RWPE2 (cell line): ENCODE measurements around the gene ISYNA1.
"Not testable (repeated sequence)": the region's sequence is repeated elsewhere in the genome, so short reads cannot be mapped to it uniquely, and the experiment has no call there.

Source experiments
- ATAC-seq: fragments of 200-7000 bp; cut with Tn5 transposase; 3 replicates; pipeline ENCODE4 v1.9.1; 2021; ENCODE audit warnings: low read depth
- DNase-seq: peaks from one replicate; pipeline ENCODE4 v3.0.0-alpha.2; 2020; ENCODE audit warnings: low spot score
- H3K27ac ChIP-seq: fragments of 450-650 bp; 2 replicates; pipeline ENCODE4 v1.5.1; 2017; ENCODE audit warnings: mild to moderate bottlenecking; ENCODE audit not compliant: poor library complexity, severe bottlenecking
- H3K27me3 ChIP-seq: fragments of 250-450 bp; sonication (Bioruptor Pico); 2 replicates; pipeline ENCODE4 v1.5.1; 2021; ENCODE audit warnings: mild to moderate bottlenecking, moderate library complexity; ENCODE audit not compliant: insufficient read depth, poor library complexity, severe bottlenecking
- H3K36me3 ChIP-seq: fragments of 250-450 bp; sonication (Bioruptor Pico); 2 replicates; pipeline ENCODE4 v1.5.1; 2020; ENCODE audit warnings: low read depth, mild to moderate bottlenecking, moderate library complexity
- H3K4me1 ChIP-seq: fragments of 250-450 bp; sonication (Bioruptor Pico); 2 replicates; pipeline ENCODE4 v1.5.1; 2021; ENCODE audit warnings: mild to moderate bottlenecking, moderate library complexity; ENCODE audit not compliant: insufficient read depth, poor library complexity, severe bottlenecking
- H3K4me3 ChIP-seq: fragments of 250-450 bp; sonication (Bioruptor Pico); 2 replicates; pipeline ENCODE4 v1.5.1; 2021; ENCODE audit warnings: mild to moderate bottlenecking, moderate library complexity; ENCODE audit not compliant: severe bottlenecking
- H3K9me3 ChIP-seq: fragments of 250-450 bp; sonication (Bioruptor Pico); 2 replicates; pipeline ENCODE4 v1.5.1; 2021; ENCODE audit warnings: mild to moderate bottlenecking, moderate library complexity; ENCODE audit not compliant: severe bottlenecking
- TF ChIP-seq, protein P1 (sequence below): fragments of 450-650 bp; IDR thresholded peaks from one replicate; pipeline ENCODE4 v1.5.1; 2017; ENCODE audit warnings: mild to moderate bottlenecking, moderate library complexity; ENCODE audit not compliant: poor library complexity, severe bottlenecking

The ISYNA1 gene

DNA sequence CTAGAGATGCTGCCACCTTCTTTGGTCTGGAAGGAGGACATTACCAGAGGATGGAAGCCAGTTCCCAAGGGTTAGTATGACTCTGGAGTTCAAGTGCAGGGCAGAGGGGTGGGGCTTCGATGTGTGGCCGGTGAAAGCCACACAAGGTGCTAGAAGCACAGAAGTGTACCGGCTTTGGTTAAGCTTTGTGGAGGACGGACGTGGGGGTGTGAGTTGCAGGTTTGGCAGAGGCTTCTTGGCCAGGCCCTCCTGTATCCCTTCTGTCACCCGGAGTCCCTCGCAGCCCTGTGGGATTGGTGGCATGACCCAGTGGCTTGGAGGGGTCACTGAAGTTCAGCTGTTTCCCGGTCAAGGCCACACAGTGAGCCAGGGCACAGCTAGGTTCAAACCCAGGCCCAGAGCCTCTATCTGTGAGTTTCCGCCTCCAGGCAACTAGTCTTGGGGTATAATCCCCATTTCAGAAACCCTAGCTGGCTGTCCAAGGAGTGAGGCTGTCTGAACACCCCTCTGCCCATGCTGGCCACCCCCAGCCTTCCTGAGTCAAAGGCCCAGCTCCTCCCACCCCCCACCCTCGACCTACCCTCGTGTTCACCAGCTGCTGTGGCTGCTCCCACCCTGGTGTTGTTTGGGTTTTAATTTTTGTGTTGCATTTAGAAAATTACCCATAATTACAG lies 23.3 kb downstream of the ISYNA1 start:
- DNase-seq (no peak), ATAC-seq (no peak)
- H3K4me3 ChIP-seq, result no peak overlapping the region
- no peaks in the 10 kb centered on the region for H3K9me3 ChIP-seq
- H3K27ac ChIP-seq, result no peak overlapping the region
- TF ChIP-seq, protein P1, sequence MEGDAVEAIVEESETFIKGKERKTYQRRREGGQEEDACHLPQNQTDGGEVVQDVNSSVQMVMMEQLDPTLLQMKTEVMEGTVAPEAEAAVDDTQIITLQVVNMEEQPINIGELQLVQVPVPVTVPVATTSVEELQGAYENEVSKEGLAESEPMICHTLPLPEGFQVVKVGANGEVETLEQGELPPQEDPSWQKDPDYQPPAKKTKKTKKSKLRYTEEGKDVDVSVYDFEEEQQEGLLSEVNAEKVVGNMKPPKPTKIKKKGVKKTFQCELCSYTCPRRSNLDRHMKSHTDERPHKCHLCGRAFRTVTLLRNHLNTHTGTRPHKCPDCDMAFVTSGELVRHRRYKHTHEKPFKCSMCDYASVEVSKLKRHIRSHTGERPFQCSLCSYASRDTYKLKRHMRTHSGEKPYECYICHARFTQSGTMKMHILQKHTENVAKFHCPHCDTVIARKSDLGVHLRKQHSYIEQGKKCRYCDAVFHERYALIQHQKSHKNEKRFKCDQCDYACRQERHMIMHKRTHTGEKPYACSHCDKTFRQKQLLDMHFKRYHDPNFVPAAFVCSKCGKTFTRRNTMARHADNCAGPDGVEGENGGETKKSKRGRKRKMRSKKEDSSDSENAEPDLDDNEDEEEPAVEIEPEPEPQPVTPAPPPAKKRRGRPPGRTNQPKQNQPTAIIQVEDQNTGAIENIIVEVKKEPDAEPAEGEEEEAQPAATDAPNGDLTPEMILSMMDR, result no peak
- H3K27me3 ChIP-seq, result no peaks in the 10 kb centered on the region
- H3K36me3 ChIP-seq, result no peaks in the 10 kb centered on the region
- peaks cover 3% of the 10 kb centered on the region for H3K4me1 ChIP-seq

DNA sequence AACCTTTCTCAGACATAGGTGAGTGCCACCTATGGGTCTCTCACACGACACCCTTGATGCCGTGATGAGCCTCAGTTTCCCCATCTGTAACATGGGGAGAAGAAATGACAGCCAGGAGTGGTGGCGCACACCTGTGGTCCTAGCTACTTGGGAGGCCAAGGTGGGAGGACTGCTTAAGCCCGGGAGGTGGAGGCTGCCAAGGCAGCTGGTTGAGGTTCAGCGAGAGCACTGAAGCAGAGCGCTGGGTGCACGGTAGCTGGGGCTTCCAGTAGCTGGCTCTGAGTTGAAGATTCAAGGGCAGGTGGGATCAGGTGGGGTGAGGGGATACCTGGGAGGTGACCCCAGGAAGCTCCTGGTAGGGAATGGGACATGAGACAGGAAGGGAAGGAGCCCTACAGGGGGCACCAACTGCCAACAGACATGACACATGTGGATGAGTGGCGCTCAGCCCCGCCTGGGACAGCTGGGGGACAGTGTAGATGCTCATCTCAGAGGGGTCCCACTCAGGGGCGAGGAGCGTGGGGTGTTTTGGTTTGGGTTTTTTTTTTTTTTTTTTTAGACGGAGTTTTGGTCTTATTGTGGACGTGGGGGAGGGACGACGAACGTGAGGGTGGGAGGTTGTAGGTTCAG lies 25.2 kb downstream of the ISYNA1 start:
- H3K36me3 ChIP-seq, result no peaks in the 10 kb centered on the region
- H3K4me1 ChIP-seq, result peaks cover 3% of the 10 kb centered on the region
- ATAC-seq (no peak), DNase-seq (peak; percentile 54)
- no peak overlapping the region for H3K27ac ChIP-seq
- TF ChIP-seq, protein P1, result no peak
- no peaks in the 10 kb centered on the region for H3K9me3 ChIP-seq
- no peak overlapping the region for H3K4me3 ChIP-seq
- no peaks in the 10 kb centered on the region for H3K27me3 ChIP-seq

DNA sequence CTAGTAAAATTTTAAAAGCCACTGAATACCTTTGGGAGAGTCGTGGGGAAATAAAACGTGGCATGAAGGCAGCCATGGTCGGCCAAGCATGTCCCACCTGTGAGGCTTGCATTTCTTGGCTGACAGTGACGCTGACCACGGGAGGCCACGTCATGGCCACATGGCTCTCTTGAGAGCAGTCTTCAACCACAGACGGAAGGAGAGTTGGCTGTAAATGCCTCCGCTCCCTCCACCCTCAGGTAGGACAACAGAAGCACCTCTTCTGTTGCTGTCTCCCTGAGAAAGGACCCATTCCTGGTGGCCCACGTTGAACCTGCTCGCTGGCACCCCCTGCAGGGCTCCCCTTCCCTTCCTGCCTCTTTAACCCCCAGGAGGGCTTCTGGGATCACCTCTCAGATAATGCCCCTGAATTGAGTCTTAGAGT lies 29.9 kb downstream of the ISYNA1 start:
- TF ChIP-seq, protein P1, result peak; percentile 21
- H3K9me3 ChIP-seq, result no peaks in the 10 kb centered on the region
- no peak for DNase-seq
- H3K4me1 ChIP-seq, result no peaks in the 10 kb centered on the region
- H3K27me3 ChIP-seq, result no peaks in the 10 kb centered on the region
- ATAC-seq, result no peak
- H3K36me3 ChIP-seq, result no peaks in the 10 kb centered on the region
- no peak overlapping the region for H3K27ac ChIP-seq
- H3K4me3 ChIP-seq, result no peak overlapping the region

DNA sequence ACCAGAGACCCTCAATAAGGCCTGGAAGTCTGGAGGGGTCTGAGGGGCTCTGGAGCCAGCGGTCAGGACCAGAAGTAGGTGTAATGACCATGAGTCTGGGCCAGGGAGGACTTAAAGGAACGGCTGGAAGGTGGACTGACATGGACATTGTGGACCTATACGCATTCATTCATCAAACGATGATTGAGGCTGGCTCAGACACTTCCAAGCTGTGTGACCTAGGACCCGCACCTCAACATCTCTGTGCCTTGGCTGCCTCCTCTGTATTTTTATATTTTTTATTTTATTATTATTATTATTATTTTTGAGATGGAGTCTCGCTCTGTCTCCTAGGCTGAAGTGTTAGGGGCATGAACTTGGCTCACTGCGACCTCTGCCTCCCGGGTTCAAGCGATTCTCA lies 31.2 kb downstream of the ISYNA1 start:
- Histone ChIP-seq H3K27me3 (no peaks in the 10 kb centered on the region), H3K4me3 (no peak overlapping the region), H3K27ac (no peak overlapping the region), H3K4me1 (no peaks in the 10 kb centered on the region), H3K9me3 (no peaks in the 10 kb centered on the region), H3K36me3 (no peaks in the 10 kb centered on the region)
- TF ChIP-seq, protein P1, result no peak
- ATAC-seq (no peak), DNase-seq (no peak)

DNA sequence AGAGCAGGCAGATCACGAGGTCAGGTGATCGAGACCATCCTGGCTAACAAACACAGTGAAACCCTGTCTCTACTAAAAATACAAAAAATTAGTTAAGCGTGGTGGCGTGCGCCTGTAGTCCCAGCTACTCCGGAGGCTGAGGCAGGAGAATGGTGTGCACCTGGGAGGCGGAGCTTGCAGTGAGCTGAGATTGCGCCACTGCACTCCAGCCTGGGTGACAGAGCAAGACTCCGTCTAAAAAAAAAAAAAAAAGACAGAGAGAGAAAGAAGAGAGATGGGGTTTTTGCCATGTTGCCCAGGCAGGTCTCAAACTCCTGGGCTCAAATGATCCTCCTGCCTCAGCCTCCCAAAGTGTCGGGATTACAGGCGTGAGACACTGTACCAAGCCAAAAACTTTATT lies 32.2 kb downstream of the ISYNA1 start:
- H3K4me1 ChIP-seq, H3K36me3 ChIP-seq, H3K4me3 ChIP-seq, ATAC-seq, H3K9me3 ChIP-seq, H3K27ac ChIP-seq, DNase-seq, H3K27me3 ChIP-seq: not testable (repeated sequence)

DNA sequence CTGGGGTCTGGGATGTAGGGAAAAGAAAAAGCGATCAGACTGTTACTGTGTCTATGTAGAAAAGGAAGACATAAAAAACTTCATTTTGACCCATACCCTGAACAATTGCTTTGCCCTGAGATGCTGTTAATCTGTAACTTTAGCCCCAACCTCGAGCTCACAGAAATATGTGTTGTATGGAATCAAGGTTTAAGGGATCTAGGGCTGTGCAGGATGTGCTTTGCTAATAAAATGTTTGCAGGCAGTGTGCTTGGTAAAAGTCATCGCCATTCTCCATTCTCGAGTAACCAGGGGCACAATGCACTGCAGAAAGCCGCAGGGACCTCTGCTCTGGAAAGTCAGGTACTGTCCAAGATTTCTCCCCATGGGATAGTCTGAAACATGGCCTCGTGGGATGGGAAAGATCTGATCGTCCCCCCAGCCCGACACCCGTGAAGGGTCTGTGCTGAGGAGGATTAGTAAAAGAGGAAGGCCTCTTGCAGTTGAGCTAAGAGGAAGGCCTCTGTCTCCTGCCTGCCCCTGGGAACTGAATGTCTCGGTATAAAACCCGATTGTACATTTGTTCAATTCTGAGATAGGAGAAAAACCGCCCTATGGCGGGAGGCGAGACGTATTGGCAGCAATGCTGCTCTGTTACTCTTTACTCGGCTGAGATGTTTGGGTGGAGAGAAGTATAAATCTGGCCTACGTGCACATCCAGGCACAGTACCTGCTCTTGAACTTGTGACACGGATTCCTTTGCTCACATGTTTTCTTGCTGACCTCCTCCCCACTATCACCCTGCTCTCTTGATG lies 35.3 kb downstream of the ISYNA1 start:
- ATAC-seq, result not testable (repeated sequence)

More for the DNA sequence above, 35.3 kb downstream of the ISYNA1 start:
- not testable (repeated sequence) for DNase-seq, H3K4me1 ChIP-seq, H3K27ac ChIP-seq, H3K4me3 ChIP-seq, H3K9me3 ChIP-seq, H3K36me3 ChIP-seq, H3K27me3 ChIP-seq
